Left ventricle myocardium inferior (tissue), 1 donor: Measurements from ENCODE around the gene ST6GALNAC3. TPM values are rescaled to one million over a fixed set of nuclear protein-coding genes. Genes with fewer than 3 reads are reported as not detected.
"Not testable (repeated sequence)": the region's sequence is repeated elsewhere in the genome, so short reads cannot be mapped to it uniquely, and the experiment has no call there.

Source experiments
- DNase-seq: peaks from one replicate; pipeline ENCODE4 v3.0.0-alpha.2; 2020
- H3K27ac ChIP-seq: fragments of 200-600 bp; replicated peaks from 2 replicates; pipeline ENCODE4 v1.8.0; 2021
- H3K27me3 ChIP-seq: fragments of 200-600 bp; 2 replicates; pipeline ENCODE4 v1.8.0; 2021; ENCODE audit warnings: low read depth
- H3K36me3 ChIP-seq: fragments of 200-600 bp; 2 replicates; pipeline ENCODE4 v1.8.0; 2021
- H3K4me1 ChIP-seq: fragments of 200-600 bp; 2 replicates; pipeline ENCODE4 v1.8.0; 2021
- H3K4me3 ChIP-seq: fragments of 200-600 bp; 2 replicates; pipeline ENCODE4 v1.8.0; 2021; ENCODE audit warnings: mild to moderate bottlenecking, moderate library complexity
- H3K9me3 ChIP-seq: fragments of 200-600 bp; replicated peaks from 2 replicates; pipeline ENCODE4 v1.8.0; 2021
- intact Hi-C: fragments of 100-400 bp; cut with micrococcal nuclease; formaldehyde crosslinking; loops from one replicate; pipeline ENCODE4 v1.11.0; 2022
- total RNA-seq: library from RNA; stranded (reverse); fragmentation: NEBNext Ultra II Directional; extraction: Animal tissue kit (Norgen Biotek cat#: 25700); gene quantifications from one replicate; pipeline ENCODE4 v1.2.1, GENCODE V29; 2021
- TF ChIP-seq, protein P1 (sequence below): fragments of 200-600 bp; IDR thresholded peaks from 2 replicates; pipeline ENCODE4 v1.8.0; 2021; ENCODE audit warnings: antibody characterized with exemption, mild to moderate bottlenecking, borderline replicate concordance
- donor health status: DM: no; HTN: yes; CAD: no; lungs with severe emphysema.

The ST6GALNAC3 gene
- total RNA-seq, 1 donor from 2014 or later: 4.5 TPM

DNA sequence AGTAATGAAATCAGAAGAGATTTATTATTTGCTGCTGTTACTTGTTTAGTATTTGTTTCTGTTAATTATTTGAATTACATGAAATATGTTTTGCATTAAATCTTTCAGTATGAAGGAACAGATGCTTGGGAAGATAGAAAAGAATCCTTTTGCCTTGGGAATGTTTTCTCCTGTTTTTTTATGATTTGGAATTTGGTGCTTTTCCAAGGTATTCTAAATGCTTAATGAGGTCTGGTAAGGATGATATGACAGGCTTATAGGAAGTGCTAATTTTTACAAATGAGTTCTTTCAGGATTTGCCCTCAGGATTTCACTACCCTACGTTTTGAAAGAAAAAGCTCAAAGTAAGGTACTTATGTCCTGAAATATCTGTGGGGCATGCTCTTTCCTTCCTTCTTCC lies 25.6 kb upstream of the ST6GALNAC3 start:
- DNase-seq: no peak
- no peak overlapping the region for H3K27ac ChIP-seq
- intact Hi-C loops: no loop called here
- TF ChIP-seq, protein P1, sequence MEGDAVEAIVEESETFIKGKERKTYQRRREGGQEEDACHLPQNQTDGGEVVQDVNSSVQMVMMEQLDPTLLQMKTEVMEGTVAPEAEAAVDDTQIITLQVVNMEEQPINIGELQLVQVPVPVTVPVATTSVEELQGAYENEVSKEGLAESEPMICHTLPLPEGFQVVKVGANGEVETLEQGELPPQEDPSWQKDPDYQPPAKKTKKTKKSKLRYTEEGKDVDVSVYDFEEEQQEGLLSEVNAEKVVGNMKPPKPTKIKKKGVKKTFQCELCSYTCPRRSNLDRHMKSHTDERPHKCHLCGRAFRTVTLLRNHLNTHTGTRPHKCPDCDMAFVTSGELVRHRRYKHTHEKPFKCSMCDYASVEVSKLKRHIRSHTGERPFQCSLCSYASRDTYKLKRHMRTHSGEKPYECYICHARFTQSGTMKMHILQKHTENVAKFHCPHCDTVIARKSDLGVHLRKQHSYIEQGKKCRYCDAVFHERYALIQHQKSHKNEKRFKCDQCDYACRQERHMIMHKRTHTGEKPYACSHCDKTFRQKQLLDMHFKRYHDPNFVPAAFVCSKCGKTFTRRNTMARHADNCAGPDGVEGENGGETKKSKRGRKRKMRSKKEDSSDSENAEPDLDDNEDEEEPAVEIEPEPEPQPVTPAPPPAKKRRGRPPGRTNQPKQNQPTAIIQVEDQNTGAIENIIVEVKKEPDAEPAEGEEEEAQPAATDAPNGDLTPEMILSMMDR: no peak
- peaks cover 7% of the 10 kb centered on the region for H3K9me3 ChIP-seq
- no peaks in the 10 kb centered on the region for H3K36me3 ChIP-seq
- no peaks in the 10 kb centered on the region for H3K27me3 ChIP-seq
- no peaks in the 10 kb centered on the region for H3K4me1 ChIP-seq
- no peak overlapping the region for H3K4me3 ChIP-seq

DNA sequence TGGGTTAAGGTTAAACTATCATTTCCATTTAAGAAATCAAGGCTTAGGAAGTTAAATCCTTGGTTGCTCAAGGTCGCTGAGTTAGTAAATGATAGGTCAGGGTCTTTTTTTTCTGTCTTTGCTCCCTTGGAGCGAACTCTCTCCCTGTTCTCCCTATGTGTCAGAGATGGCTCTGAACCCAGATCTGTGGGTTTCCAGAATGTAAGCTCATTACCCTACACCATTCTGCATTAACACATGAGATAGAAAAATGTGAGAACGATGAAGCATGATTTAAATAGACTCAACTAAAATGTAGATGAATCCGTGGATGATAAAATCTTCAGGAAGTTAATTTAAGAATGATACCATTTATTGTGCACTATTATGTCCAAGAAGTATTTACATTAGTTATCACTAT lies 25.0 kb upstream of the ST6GALNAC3 start:
- DNase-seq: no peak
- intact Hi-C loops: no loop called here
- TF ChIP-seq, protein P1: no peak
- H3K9me3 ChIP-seq: peaks cover 7% of the 10 kb centered on the region
- H3K27me3 ChIP-seq: no peaks in the 10 kb centered on the region
- H3K27ac ChIP-seq: no peak overlapping the region
- H3K4me1 ChIP-seq: no peaks in the 10 kb centered on the region
- no peaks in the 10 kb centered on the region for H3K36me3 ChIP-seq
- H3K4me3 ChIP-seq: no peak overlapping the region

DNA sequence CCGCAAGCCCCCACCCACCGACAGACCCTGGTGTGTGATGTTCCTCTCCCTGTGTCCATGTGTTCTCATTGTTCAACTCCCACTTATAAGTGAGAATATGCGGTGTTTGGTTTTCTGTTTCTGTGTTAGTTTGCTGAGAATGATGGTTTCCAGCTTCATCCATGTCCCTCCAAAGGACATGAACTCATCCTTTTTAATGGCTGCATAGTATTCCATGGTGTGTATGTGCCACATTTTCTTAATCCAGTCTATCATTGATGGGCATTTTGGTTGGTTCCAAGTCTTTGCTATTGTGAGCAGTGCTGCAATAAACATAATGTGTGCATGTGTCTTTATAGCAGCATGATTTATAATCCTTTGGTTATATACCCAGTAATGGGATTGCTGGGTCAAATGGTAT lies 24.5 kb upstream of the ST6GALNAC3 start:
- H3K36me3 ChIP-seq, H3K4me3 ChIP-seq, H3K27me3 ChIP-seq, DNase-seq, H3K4me1 ChIP-seq, H3K27ac ChIP-seq, intact Hi-C loops, H3K9me3 ChIP-seq: not testable (repeated sequence)

DNA sequence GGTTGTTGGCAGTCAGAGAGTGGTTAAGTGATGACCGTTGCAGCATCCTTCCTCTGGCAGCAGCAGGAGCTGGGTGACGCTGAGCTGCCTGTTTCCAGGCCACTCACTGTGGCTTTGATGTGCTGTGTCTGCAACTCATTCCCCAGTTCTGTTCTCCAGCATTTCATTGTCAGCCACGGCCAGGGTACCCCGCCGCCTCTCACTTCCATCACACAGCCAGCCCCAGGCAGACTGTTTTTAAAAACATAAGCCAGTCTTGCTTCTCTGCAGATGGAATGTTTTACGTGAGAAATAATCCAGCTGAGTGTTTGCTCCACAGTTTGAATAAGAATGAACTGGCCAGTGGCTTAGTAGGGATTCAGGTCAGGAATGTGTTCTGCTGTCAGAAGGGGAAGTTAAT lies 21.5 kb upstream of the ST6GALNAC3 start:
- intact Hi-C loops: no loop called here
- H3K4me3 ChIP-seq: no peak overlapping the region
- H3K36me3 ChIP-seq: no peaks in the 10 kb centered on the region
- no peaks in the 10 kb centered on the region for H3K27me3 ChIP-seq
- DNase-seq: no peak
- TF ChIP-seq, protein P1: no peak
- no peak overlapping the region for H3K27ac ChIP-seq
- no peaks in the 10 kb centered on the region for H3K4me1 ChIP-seq
- H3K9me3 ChIP-seq: peaks cover 7% of the 10 kb centered on the region

DNA sequence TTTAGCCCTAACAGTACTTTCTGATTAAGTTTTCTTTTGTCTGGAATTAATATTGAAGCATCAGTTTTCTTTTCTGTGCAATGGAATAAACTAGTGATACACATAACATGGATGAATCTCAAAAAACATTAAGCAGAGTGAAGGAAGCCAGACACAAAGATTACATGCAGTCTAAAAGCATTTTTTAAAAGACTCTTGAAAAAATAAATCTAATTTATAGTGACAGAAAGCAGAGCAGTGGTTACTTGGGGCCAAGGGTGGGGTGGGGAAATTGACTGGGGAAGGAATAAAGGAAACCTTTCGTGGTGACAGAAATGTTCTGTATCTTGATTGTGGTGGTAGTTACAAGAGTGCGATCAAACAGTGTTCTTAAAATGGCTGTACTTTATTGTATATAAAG lies 20.2 kb upstream of the ST6GALNAC3 start:
- Histone ChIP-seq H3K4me1 (no peaks in the 10 kb centered on the region), H3K9me3 (peaks cover 7% of the 10 kb centered on the region), H3K27me3 (no peaks in the 10 kb centered on the region), H3K4me3 (no peak overlapping the region), H3K27ac (no peak overlapping the region), H3K36me3 (no peaks in the 10 kb centered on the region)
- TF ChIP-seq, protein P1: no peak
- intact Hi-C loops: no loop called here
- DNase-seq: no peak

DNA sequence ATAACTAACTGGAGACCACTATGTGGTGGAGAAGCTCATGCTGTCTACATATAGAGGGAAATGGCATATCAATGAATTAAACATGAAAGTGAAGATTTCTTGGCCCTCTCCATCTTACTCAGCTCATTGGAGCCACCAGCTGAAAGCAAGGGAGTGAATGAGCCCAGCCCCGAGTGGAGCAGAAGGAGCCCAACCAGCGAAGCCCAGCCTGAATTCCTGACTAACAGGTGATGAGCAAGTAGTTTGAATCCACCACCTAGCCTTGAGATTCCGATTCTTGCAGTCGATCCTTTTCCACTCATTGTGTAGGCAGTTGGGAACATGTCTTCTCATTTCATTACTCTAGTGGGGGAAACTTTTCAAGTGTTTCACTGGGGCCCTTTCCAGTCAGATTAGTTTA lies 18.6 kb upstream of the ST6GALNAC3 start:
- no peaks in the 10 kb centered on the region for H3K36me3 ChIP-seq
- DNase-seq: no peak
- no peaks in the 10 kb centered on the region for H3K27me3 ChIP-seq
- intact Hi-C loops: no loop called here
- TF ChIP-seq, protein P1: no peak
- H3K27ac ChIP-seq: no peak overlapping the region
- no peaks in the 10 kb centered on the region for H3K9me3 ChIP-seq
- H3K4me3 ChIP-seq: no peak overlapping the region
- H3K4me1 ChIP-seq: no peaks in the 10 kb centered on the region
